PC-3 (cell line): Measurements from ENCODE around the gene TSPAN17.

Experiments used
- EZH2 ChIP-seq: fragments of 300-600 bp; sonication (generic); IDR thresholded peaks from one replicate; pipeline ENCODE4 v1.6.1; 2017; ENCODE audit warnings: antibody characterized with exemption, mild to moderate bottlenecking, low read length; ENCODE audit not compliant: unreplicated experiment
- EZH2phosphoT487 ChIP-seq: fragments of 300-600 bp; sonication (generic); IDR thresholded peaks from 2 replicates; pipeline ENCODE4 v1.6.1; 2018; ENCODE audit warnings: mild to moderate bottlenecking, antibody characterized with exemption, low read length, borderline replicate concordance
- TF ChIP-seq, protein P1 (sequence below): fragments of 300-600 bp; sonication (generic); conservative IDR thresholded peaks from 2 replicates; pipeline ENCODE4 v1.5.1; 2017; ENCODE audit warnings: antibody characterized with exemption, low read depth, mild to moderate bottlenecking, low read length

DNA sequence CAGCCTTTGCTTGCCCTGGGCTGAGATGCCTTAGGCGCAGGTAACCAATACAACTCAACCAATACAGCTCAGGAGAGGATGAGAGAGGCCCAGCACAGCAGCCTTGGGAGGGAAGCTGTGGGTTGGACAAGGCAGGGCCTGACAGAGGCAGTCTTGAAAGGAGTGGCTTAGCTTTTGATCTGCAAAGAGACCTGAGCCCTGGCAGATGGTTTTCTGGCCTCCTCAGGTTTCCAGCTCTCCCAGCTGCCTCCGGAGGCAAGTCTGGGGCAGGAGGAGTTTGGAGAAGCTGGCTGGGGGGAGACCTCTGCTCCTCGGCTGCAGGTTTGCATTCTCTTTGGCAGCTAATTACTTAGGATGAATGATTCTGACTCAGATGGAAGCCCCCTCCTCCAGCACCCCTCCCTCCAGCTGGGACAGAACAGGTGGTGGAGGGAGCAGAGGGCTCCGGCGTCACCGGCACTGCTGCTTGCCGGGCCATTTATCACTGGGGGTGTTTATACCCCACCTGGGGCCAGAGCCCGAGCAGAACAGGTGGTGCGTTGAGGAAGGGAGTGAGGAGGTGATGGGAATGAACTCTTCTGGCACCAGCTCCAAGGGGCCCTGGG lies 50.8 kb downstream of the TSPAN17 start:
- TF ChIP-seq EZH2phosphoT487 (no peak), EZH2 (no peak)
- TF ChIP-seq, protein P1, sequence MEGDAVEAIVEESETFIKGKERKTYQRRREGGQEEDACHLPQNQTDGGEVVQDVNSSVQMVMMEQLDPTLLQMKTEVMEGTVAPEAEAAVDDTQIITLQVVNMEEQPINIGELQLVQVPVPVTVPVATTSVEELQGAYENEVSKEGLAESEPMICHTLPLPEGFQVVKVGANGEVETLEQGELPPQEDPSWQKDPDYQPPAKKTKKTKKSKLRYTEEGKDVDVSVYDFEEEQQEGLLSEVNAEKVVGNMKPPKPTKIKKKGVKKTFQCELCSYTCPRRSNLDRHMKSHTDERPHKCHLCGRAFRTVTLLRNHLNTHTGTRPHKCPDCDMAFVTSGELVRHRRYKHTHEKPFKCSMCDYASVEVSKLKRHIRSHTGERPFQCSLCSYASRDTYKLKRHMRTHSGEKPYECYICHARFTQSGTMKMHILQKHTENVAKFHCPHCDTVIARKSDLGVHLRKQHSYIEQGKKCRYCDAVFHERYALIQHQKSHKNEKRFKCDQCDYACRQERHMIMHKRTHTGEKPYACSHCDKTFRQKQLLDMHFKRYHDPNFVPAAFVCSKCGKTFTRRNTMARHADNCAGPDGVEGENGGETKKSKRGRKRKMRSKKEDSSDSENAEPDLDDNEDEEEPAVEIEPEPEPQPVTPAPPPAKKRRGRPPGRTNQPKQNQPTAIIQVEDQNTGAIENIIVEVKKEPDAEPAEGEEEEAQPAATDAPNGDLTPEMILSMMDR: no peak
